Endothelial cell (in vitro differentiated cells): ENCODE measurements around the gene PDPK1. TPM values are rescaled to one million over a fixed set of nuclear protein-coding genes. Genes with fewer than 3 reads are reported as not detected.
A peak's percentile ranks its signal among the peaks of the same experiment; 100 is the strongest.
"Not testable (repeated sequence)": the region's sequence is repeated elsewhere in the genome, so short reads cannot be mapped to it uniquely, and the experiment has no call there.

Experiments
- DNase-seq: peaks from one replicate; pipeline ENCODE4 v3.0.0; 2021; ENCODE audit warnings: low spot score
- H3K27ac Mint-ChIP-seq: one replicate; pipeline ENCODE4 v1.8.0; 2021; ENCODE audit warnings: mixed read lengths, inconsistent platforms; ENCODE audit not compliant: unreplicated experiment
- H3K27me3 Mint-ChIP-seq: one replicate; pipeline ENCODE4 v1.8.0; 2021; ENCODE audit warnings: mild to moderate bottlenecking, moderate library complexity, mixed read lengths, inconsistent platforms; ENCODE audit not compliant: unreplicated experiment
- H3K36me3 Mint-ChIP-seq: one replicate; pipeline ENCODE4 v1.8.0; 2021; ENCODE audit warnings: mild to moderate bottlenecking, low read depth, mixed read lengths, inconsistent platforms; ENCODE audit not compliant: unreplicated experiment
- H3K4me1 Mint-ChIP-seq: one replicate; pipeline ENCODE4 v1.8.0; 2021; ENCODE audit warnings: mild to moderate bottlenecking, mixed read lengths, inconsistent platforms; ENCODE audit not compliant: unreplicated experiment
- H3K4me3 Mint-ChIP-seq: one replicate; pipeline ENCODE4 v1.8.0; 2021; ENCODE audit warnings: mild to moderate bottlenecking, mixed read lengths, inconsistent platforms; ENCODE audit not compliant: unreplicated experiment
- H3K9me3 Mint-ChIP-seq: one replicate; pipeline ENCODE4 v1.8.0; 2021; ENCODE audit warnings: mixed read lengths, inconsistent platforms; ENCODE audit not compliant: unreplicated experiment
- total RNA-seq: library from RNA; stranded (reverse); fragmentation: NEBNext Ultra II Directional; extraction: Animal tissue kit (Norgen Biotek cat#: 25700); gene quantifications from one replicate; pipeline ENCODE4 v1.2.1, GENCODE V29; 2021; ENCODE audit not compliant: unreplicated experiment
- TF ChIP-seq, protein P1 (sequence below): fragments of 200-600 bp; sonication (generic); IDR thresholded peaks from one replicate; pipeline ENCODE4 v1.5.0; 2021; ENCODE audit warnings: antibody characterized with exemption; ENCODE audit not compliant: unreplicated experiment

The PDPK1 gene
- total RNA-seq, 1 donor from 2014 or later, result 33.6 TPM

DNA sequence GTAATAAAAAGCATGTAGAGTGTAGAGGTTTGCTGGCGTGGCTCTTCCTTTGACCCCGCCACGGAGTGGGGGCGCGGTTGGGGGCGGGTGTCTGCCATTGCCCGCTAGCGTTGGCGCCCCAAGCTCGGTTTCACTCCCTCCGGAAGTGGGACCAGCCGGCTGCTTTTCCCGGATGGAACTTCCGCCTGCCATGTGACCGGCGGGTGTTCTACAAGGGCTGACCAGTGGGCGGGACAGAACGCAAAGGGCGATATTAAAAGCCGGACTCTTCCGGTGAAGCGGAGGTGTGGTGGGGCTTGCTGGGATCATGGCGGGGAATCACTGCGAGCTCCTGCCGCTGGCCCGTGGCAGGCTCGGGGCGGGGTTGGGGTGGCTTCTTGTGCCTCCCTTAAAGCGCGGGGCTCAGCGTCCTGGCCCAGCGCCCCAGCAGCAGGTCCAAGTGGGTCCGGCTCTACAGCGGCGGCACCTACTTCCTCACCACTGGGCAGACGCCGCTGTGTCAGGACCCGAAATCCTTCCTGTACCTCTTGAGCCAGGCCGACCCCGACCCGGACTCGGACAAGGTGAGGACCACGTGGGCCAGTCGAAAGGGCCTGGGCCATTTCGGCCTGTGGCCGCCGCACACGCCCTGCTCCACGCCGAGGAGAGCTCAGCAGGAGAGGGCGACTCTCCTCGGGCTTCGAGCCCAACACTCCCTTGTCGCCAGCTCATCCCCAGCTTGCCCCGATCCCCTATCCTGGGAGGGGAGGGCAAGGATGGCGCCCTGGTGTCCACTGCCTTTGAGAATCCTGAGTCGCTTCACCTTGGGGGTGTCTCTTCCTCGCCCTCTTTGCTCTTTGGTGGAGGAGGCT lies 65.6 kb downstream of the PDPK1 start:
- TF ChIP-seq, protein P1, sequence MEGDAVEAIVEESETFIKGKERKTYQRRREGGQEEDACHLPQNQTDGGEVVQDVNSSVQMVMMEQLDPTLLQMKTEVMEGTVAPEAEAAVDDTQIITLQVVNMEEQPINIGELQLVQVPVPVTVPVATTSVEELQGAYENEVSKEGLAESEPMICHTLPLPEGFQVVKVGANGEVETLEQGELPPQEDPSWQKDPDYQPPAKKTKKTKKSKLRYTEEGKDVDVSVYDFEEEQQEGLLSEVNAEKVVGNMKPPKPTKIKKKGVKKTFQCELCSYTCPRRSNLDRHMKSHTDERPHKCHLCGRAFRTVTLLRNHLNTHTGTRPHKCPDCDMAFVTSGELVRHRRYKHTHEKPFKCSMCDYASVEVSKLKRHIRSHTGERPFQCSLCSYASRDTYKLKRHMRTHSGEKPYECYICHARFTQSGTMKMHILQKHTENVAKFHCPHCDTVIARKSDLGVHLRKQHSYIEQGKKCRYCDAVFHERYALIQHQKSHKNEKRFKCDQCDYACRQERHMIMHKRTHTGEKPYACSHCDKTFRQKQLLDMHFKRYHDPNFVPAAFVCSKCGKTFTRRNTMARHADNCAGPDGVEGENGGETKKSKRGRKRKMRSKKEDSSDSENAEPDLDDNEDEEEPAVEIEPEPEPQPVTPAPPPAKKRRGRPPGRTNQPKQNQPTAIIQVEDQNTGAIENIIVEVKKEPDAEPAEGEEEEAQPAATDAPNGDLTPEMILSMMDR, result no peak
- H3K36me3 Mint-ChIP-seq, result peaks cover 3% of the 10 kb centered on the region

DNA sequence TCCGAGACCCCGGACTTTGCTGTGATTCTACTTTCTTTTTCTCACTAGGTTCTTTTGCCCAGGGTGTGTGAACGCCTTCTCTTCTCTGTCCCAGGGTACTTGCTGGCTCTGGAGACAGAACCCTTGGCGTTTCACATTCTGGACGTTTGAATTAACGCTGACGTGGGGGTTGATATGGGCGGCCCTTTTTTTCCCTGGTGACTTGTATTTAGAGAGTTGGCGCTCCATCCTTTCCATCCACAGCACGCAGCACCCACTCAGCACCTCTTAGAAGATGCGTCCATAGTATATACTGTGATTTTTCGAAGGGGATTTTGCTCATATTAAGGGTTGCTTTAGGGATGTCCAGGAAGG lies 66.2 kb downstream of the PDPK1 start:
- H3K36me3 Mint-ChIP-seq, DNase-seq, H3K9me3 Mint-ChIP-seq, H3K27me3 Mint-ChIP-seq: not testable (repeated sequence)
- peaks cover 10% of the 10 kb centered on the region for H3K4me1 Mint-ChIP-seq
- H3K27ac Mint-ChIP-seq, result peak overlapping the region; percentile 86
- peak overlapping the region; percentile 97 for H3K4me3 Mint-ChIP-seq

More for the DNA sequence above, 65.6 kb downstream of the PDPK1 start:
- DNase-seq, result peak; percentile 90
- Mint-ChIP-seq H3K9me3 (no peaks in the 10 kb centered on the region), H3K27me3 (peaks cover 5% of the 10 kb centered on the region), H3K27ac (peak overlapping the region; percentile 86), H3K4me3 (peak overlapping the region; percentile 97), H3K4me1 (peaks cover 10% of the 10 kb centered on the region)

DNA sequence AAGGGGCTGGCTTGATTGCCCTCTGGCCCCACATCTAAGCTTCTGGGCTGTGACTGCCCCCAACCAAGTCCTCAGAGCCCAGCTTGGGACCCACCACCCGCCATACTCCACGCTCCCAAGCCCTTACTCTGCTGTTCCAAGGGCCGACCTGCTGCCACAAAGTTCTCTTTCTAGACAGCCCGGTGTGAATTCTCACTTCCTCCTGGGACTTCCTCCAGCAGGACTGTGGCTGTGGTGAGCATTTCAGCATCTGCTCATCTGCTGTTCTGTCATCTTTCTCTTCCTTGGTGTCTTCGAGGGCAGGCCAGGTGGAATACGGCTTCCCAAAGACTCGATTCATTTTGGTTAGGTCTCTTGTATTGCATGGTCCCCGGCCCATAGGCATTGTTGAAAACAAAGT lies 69.0 kb downstream of the PDPK1 start:
- not testable (repeated sequence) for DNase-seq, H3K4me3 Mint-ChIP-seq, H3K9me3 Mint-ChIP-seq, H3K27ac Mint-ChIP-seq
- H3K27me3 Mint-ChIP-seq, result peaks cover 10% of the 10 kb centered on the region
- peaks cover 10% of the 10 kb centered on the region for H3K36me3 Mint-ChIP-seq
- H3K4me1 Mint-ChIP-seq, result peaks cover 10% of the 10 kb centered on the region

DNA sequence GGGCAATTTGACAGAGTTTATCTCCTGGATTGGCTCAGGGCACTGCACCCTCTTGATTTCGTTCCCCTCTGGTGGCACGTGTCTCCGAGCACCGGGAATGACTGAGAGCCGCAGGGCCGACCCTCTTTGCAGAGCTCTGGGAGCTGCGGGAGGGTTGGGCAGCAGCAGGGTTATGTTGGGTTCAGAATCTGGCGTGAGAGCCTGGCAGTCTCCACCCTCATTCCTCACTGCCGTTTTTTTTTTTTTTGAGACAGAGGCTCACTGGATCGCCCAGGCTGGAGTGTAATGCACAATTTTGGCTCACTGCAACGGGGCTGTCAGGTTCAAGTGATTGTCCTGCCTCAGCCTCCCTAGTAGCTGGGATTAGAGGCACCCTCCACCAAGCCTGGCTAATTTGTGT lies 71.5 kb downstream of the PDPK1 start:
- not testable (repeated sequence) for H3K4me1 Mint-ChIP-seq, DNase-seq, H3K9me3 Mint-ChIP-seq, H3K4me3 Mint-ChIP-seq, H3K27ac Mint-ChIP-seq, H3K27me3 Mint-ChIP-seq
- peaks cover 10% of the 10 kb centered on the region for H3K36me3 Mint-ChIP-seq

DNA sequence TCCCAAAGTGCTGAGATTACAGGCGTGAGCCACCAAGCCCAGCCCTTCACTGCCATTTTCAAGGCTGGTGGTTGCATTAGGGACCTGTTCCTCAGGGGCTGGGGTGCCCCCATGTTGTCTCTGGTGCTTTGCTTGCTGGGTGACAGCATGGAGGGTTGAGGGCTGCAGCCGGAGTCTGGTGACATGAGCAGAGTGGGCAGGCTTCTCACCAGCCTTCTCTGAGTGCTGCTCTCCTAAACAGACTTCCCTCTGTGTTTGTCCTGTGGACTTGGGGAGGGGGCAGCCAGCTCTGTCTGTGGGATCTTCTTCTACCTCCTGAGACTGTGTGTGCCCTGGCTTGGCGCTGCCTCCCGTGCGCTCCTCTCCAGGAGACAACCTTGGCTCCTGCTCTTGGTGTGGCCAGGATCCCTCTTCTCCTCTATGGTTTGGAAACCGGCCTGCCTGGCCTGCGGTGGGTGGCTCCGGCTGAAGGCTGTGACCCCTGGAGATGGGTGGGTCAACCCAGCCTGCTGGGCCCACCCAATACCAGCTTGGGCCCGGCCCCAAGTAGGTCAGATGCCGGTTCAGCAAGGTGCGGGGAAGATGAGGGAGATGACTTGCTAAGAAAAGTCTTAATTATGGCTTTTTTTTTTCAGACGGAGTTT lies 72.1 kb downstream of the PDPK1 start:
- Mint-ChIP-seq H3K4me3 (no peak overlapping the region), H3K27me3 (peaks cover 6% of the 10 kb centered on the region), H3K4me1 (peaks cover 7% of the 10 kb centered on the region), H3K36me3 (peaks cover 14% of the 10 kb centered on the region), H3K9me3 (no peaks in the 10 kb centered on the region), H3K27ac (no peak overlapping the region)
- no peak for DNase-seq
- TF ChIP-seq, protein P1, result no peak

DNA sequence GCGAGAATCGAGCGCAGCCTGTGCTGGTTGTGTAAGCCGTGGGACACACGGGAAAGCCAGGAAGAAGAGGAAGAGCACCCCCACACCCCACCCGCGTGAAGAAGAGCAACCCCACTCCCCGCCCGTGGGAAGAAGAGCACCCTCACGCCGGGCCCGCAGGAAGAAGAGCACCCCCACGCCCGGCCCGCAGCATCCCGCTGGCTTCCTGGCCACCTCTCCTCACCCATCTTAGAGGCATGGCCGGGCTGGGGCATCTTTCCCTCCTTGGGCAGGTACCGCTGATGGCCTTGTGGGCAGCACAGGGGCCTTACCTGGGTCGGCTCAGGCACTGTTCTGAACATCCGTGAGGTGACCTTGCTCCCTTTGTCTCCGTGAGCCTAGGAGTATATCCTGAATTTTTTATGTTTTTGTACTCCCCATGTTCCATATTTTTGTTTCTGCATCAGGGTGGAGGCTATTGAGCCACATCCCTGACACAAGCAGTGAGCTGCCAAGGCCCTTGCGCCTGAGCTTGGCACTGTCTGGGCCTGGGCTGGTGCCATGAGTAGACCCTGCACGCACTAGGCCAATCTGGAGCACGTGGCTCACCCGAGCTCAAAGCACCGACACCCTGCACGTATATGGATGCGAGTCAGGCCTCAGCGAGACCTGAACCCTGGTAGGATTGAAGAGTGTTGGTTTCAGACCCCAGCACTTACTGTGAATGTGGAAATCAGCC lies 73.1 kb downstream of the PDPK1 start:
- peaks cover 6% of the 10 kb centered on the region for H3K27me3 Mint-ChIP-seq
- H3K4me3 Mint-ChIP-seq, result peak overlapping the region; percentile 37
- no peak overlapping the region for H3K27ac Mint-ChIP-seq
- TF ChIP-seq, protein P1, result no peak
- DNase-seq, result no peak
- H3K9me3 Mint-ChIP-seq, result no peaks in the 10 kb centered on the region
- peaks cover 15% of the 10 kb centered on the region for H3K36me3 Mint-ChIP-seq
- peaks cover 4% of the 10 kb centered on the region for H3K4me1 Mint-ChIP-seq
